HG02840 (cell line): ENCODE data around the gene MALL.
"Not testable (repeated sequence)": the region's sequence is repeated elsewhere in the genome, so short reads cannot be mapped to it uniquely, and the experiment has no call there.

ENCODE experiments used
- ATAC-seq: cut with Tn5 transposase; IDR thresholded peaks from one replicate; pipeline ENCODE4 v1.9.1; 2021; ENCODE audit warnings: mild to moderate bottlenecking, moderate library complexity, moderate number of reproducible peaks; ENCODE audit not compliant: unreplicated experiment, low FRiP score

The MALL gene

DNA sequence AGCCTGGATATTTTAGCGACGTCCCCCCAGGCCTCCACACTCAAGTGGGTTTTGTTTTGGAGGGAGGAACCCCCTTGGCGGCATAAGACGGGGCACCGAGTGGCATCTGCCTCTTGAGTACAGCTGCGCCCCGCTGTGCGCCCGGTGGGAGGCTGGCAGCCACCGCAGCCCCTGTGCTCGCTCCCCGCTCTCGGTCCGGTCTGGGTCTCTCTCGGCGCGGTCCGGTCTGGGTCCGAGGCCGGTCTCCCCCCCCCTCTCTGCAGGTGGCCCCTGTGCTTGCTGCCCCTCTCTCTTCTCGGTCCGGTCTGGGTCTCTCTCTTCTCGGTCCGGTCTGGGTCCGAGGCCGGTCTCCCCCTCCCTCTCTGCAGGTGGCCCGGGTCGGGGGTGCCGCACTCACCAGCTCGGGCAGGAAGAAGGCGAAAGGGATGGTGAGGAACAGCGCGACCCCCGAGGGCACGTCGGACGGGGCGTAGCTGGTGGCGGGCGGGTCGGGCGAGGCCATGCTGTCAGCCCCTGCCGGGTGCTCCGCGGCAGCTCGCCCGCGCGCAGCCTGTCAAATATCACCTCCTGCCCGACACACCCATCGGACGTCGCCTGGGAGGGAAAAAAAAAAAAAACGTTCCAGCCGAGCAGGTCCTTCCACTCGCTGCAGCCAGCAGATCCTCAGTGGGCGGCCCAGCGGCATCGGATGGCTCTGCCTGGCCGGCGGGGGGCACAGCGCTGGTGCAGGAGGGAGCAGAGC is at the start of gene MALL:
Gene MALL, minus strand, starts transcription at position 532 of the 742 bp plus-strand sequence. Its CDS starts 30 bp downstream, at position 502.
- no peak for ATAC-seq

DNA sequence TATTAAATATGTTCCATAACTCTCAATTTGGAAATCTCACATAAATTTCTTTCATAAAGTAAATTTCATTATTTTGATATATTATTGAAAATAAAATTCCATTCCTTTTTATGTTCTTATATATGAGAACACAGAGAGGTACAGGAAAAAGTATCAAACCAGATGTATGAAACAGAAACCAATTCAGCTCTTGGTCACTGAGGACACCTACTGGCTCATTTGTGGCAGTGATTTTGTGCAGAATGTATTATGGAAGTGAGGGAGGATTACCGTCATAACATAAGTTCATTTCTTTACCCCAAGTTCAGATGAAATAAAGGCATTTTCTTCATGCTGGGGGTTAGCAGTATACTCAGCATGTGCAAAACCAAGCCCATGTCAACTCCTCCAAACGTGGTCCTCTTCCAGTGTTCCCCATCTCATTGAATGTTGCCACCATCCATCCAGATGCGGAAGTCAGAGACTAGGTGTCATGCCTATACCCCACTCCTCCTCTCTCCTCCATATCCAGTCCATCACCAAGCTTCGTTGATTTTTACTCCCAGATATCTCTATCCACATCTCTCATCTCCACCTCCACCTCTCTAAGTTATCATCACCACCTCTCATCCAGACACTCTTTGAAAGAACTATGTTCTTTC is 41.7 kb upstream of the MALL start:
- peak; percentile 63 for ATAC-seq

DNA sequence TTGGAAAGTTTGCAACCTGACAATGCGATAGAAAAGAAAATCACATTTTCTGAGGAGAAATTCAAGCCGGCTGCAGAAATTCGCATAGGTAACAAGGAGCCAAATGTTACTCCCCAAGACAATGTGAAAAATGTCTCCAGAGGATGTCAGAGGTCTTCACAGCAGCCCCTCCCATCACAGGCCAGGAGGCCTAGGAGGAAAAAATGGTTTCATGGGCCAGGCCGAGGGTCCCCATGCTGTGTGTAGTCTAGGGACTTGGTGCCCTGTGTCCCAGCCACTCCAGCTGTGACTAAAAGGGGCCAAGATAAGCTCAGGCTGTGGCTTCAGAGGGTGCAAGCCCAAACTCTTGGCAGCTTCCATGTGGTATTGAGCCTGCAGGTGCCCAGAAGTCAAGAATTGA is 39.2 kb upstream of the MALL start:
- not testable (repeated sequence) for ATAC-seq

DNA sequence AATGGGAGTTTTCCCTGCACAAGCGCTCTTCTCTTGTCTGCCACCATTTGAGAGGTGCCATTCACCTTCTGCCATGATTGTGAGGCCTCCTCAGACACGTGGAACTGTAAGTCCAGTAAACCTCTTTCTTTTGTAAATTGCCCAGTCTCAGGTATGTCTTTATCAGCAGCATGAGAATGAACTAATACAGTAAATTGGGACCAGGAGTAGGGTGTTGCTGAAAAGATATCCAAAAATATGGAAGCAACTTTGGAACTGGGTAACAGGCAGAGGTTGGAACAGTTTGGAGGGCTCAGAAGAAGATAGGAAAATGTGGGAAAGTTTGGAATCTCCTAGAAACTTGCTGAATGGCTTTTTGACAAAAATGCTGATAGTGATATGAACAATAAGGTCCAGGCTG is 38.6 kb upstream of the MALL start:
- not testable (repeated sequence) for ATAC-seq

DNA sequence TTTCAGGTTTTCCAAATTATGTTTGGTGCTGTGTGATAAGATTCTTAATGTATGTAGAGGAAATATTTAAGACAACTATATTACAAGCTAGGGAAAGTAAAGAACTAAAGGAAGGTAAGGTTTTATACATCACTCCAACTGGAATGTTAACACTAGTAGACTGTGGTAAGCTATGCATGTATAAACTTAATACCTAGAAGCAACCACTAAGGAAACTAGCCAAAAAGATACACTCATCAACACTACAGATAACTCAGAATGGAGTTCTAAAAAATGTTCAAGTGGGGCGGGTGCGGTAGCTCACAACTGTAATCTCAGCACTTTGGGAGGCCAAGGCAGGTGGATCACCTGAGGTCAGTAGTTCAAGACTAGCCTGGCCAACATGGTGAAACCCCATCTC is 37.8 kb upstream of the MALL start:
- ATAC-seq: no peak

DNA sequence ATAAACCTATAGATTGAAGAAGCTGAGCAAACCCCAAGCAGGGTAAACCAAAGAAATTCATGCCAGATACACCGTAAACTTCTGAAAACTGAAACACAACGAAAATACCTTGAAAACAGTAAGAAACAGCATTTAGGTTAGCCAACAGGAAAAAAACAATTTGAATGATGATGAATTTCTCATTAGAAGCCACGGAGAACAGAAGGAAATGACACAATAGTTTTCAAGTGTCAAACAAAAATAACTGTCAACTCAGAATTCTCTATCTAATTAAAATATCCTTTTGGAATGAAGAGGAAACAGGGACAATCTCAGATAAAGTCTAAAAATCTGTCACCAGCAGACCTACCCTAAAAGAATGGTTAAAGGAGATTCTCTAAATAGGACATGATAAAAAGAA is 37.3 kb upstream of the MALL start:
- ATAC-seq: no peak

DNA sequence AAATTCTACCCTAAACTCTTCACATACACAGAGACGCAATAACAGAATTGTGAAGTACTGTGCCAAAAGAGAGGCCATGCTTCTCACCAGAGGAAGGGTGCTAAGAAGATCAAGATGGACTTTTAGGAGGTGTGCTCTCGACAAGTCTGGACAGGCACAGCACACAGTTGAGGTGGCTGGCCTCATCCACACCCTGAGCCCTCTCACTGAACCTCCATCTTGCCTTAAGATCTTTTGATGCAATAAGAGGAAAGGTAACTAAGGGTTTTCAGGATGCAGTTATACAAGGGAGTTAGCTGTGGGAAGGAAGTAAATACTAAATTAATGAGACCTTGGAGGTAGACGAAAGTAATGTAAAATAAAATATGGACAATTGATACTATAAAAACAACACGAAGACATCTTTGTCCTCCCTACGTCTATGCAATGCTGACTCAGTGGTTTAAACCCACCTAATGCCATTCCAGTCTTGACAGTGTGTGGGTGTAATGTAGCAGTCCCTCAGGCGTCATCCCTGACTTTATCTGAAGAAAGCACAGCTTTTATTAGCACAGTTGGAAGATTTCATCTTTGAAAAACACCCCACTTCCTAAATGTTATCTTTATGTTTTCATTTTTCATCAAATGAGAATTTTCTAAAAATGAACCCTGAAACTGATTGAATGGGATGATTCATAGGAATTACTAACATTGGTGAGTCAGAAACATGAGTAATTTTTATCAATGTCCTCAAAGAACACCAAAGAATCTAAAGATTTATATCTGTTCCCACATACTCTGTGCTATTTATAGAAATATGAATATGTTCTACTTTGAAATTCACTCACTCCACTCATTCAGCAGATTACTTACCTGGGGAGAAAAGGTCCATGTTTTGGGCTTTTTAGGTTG is 34.0 kb upstream of the MALL start:
- ATAC-seq: no peak

DNA sequence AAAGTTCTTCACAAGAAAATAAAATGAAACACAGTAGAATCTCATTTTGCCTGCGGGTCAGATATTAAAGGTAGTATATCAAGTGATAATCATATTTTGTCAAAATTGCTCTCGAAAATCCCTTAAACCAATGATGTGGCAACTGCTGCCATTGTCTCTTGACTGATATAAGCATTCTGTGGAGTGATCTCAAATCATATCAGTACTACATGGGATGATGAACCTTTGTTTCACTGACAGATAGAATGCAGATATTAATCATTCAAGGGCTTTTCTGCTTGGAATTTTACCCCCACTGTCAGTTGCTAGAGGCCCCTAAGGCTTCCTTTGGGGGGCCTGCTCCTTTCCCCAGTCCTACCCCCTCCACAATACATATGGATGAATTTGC is 31.3 kb upstream of the MALL start:
- ATAC-seq: no peak

DNA sequence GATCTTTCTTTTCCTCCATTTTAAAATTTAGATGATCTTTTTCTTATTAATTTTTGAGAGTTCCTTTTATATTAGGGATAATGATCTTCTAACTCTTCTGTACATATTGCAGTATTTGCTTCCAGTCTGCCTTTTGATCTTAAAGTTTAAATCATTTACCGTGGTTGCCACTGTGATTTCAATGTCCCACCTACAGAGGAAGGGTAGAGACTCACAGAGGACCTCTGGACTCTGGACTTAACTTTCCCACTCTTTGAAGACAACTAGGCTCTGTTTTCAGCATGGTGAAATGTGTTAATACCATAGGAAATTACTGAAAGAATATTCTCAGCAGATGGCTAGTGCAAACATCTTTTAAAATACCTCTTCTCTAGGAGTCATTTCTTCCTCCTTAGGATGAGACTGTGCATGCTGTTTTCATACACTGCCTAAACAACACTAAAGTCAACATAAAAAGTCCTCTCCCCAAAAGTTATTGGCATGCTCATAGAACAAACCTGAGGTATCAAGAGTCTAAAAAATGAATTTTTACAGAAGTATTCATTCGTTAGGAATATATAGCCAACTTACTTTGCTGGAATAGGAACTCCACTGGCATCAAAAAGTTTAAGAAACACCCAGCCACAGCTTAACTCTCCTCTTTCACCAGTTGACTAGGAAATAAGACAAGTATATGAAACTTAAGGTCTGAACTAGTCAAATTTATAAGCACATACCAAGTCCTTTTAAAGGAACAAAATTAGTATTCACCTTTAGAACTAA is 30.7 kb upstream of the MALL start:
- no peak for ATAC-seq

DNA sequence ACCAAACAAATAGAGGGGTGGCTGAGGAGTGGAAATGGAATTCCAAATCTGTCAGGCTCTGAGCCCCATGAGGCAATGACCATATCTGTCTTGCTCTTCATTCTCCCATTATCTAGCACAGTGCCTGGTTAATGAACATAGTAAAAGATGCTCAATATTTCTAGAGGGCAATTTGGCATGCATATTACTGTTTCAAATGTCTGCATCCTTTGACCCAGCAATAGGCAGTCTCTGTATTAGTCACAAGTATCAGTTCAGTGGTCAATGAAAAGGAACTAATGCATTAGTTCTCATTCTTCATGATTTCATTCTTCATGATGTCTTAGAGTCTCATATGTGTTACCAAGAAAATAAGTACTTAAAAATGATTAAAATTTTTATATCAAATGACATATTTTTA is 28.4 kb upstream of the MALL start:
- no peak for ATAC-seq

DNA sequence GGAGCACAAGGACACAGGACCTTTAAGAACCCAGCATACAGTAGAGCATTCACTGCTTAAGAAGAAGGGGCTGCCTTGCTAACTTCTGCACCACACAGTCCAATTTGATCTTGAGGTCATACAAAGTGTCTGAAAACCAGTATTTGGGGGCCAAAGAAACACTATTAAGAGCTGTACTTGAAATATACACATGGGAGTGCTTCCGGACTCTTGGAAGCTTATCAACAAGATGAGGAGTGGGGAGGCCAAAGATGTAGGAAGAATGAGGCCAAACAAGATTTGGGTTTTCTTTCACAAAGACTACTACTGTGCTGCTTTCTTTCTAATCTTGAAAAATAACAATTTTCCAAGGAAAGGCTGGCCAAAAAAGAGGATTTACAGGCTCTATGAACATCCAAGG is 24.8 kb upstream of the MALL start:
- ATAC-seq: no peak

DNA sequence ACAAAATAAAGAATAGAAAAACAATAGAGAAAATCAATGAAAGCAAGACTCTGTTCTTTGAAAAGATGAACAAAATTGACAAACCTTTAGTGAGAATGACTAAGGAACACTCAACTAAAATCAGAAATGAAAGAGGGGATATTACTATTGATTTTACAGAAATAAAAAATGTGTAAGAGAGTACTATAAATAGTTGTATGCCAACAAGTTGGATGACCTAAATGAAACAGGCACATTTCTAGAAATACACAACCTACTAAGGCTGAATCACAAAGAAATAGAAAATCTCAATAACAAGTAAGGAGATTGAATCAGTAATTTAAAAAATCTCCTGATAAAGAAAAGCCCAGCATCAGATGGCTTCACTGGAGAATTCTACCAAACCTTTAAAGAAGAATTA is 18.4 kb upstream of the MALL start:
- ATAC-seq: no peak

DNA sequence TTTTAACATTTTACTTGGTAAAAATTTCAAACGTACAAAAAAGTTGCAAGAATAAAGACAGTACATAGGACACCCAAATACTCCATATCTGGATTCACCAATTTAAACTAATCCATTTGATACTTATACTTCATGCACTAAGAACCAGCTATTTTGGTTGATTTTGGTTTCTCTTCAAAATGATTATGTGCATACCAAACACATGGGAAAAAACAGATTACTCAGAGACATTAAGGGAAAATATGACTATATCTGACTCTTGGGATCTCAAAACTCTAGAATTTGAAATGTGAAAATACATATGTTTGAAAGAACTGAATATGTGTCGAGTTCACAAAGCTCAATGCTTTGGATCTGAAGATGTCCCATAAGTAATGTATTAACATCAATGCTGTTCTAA is 15.5 kb upstream of the MALL start:
- ATAC-seq: no peak

DNA sequence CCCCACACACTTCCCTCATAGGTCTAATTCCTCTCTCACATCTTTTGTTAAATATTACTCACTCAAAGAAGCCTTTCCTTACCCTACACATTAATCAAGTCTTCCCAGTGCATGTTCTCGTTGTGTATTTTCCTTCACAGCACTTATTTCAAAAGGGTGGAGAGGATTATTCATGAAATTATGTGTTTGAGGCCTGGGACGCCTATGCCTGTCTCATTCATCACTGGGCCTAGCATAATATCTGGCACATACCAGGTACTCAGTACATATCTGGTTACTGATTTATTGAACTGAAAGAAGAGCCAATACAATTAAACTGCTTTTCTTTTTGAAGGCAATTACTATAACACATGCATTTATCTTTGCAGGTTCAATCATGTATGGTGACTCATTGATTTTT is 15.1 kb upstream of the MALL start:
- no peak for ATAC-seq

DNA sequence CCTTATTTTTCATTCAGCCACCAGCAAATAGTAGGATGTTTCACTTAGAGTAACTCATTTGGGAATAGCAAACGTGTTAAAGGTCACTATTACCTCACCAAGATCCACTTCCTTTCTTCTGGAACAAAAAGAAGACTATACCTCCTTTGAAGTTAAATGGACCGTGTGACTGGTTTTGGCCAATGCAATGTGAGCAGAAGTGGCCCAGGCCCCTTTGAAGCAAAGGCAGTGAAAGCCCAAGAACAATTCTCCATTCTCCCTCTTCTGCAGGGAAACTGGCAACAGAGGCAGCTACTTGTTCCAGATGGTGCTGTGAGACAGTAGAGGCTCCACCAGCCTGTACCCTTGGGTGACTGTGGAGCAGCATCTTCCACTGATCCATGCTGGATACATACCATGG is 11.3 kb upstream of the MALL start:
- no peak for ATAC-seq

DNA sequence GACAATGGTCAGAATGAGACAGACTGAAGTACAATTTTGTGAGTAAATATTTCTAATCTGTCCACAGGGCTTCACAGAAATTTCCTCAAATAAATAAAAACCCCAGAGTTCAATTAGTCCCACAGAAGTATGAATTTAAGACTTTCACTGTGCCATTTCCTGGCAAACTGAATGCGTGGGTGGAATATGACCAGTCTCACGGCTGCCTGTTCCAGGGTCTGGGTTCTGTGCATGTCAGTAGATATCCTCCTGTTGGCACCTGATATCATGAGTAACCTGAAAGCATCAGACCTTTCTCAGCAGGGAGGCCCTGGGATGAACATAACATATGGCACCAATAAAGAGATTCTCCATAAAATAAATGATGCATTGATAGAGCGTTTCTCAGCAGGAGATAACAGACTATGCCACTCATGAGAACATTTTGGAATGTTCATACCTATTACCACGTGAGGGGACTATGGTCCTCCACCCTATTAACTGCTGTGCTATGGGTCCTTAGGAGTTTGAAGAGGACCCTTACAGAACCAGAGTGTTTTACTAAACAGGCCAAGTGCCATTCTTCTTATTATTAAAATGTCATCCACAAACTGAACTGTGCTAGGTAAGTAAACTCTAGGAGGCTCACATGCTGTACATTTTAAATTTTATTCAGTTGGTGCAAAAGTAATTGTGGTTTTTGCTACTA is 10.6 kb upstream of the MALL start:
- ATAC-seq: no peak

DNA sequence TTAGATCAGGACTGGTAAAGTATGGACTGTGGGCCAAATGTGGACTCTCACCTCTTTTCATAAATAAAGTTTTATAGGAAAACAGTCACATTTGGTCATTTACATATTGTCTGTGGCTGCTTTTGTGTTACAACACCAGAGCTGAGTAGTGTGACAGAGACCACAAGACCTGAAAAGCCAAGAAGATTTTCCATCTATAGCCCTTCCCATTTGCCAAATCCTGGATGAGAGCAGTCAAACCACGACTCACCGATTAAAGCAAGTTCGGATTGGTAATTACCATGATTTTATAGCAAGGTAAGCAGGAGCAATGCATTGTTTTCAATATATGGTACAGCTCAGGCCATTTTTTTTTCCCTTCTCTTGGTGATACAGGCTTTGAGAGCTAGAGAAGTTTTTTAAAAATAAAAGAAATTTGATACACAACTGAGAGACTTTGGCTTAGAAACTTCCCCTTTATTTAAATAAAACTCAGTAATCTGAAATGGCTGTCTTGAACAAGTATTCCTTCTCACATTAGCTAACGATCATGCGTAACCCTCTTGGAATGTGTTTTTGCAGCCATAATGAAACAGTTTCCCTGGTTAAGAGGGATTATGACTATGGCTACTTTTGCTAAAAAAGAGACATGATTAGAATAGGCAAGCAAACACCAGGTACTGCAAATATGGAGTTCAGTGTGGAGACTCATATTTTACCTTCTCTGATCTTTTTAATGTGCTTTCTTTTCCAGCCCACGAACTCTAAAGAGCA is 9.5 kb upstream of the MALL start:
- no peak for ATAC-seq

DNA sequence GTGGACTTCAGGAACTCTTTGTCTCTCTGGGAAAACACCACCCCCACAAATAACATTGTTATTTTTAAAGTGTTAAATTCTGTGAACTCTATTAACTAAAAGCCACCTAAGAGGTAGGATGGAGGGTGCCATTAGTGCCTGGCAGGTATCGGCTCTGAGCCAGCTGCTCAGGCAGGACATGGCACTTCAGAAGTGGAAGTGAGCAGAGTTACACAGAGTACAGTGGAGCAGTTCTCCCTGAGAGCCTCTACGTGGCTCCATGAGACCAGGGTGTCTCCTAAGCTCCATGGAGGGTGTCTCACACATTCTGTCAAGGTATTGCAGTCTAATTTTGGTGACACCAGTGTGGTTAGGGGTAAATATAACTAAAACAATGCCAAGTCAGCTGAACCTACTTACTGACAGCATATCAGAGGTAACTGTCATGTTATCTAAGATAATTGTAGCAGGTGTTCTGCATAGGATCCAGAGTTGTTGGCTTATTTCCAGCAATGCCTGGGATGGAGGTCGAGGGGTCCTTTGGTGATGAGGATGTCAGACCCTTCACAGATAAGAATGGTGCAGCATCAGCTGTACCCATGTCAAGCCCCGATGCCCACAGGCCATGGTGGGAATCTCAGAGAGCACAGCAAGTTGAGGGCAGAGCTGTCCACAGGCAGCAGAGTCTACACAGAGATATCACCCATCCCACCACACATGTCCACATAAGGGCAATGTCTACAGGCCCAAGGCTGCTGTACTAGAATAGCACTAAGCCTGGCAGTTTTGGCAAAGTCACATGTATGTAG is 8.6 kb upstream of the MALL start:
- no peak for ATAC-seq

DNA sequence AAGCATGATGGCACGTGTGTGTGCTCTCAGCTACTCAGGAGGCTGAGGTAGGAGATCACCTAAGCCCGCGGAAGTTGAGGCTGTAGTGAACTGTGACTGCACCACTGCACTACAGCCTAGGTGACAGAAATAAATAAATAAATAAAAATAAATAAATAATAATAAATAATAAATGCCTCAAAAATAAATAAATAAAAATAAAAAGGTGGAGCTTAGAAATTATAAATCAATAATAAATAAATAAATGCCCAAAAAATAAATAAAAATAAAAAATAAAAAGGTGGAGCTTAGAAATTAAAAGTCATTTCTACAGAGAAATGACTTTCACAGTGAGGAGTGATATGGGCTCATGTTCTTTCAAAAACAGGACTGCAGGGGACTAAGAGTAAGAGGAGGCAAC is 6.0 kb upstream of the MALL start:
- no peak for ATAC-seq
